ENCODE results near the gene TMEFF2.

DNA sequence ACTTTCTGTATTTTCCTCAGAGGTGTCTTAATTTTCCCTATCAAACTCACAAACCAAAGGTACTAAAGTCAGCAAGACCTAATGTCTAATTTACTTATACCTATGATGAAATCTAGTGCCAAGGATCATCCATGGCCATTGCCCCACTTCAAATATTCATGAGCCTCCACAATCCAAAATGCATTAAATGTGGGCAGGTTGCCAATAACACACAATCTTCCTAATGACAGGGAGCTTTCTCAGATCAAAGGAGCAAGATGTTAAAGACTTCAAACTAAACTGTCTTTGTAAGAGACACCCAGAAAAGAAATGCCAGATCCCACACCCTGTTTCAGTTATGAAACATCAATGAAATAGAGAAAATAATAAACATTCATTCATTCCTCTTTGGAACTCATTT is 143.2 kb downstream of the TMEFF2 start:
- TF ChIP-seq, protein P1, sequence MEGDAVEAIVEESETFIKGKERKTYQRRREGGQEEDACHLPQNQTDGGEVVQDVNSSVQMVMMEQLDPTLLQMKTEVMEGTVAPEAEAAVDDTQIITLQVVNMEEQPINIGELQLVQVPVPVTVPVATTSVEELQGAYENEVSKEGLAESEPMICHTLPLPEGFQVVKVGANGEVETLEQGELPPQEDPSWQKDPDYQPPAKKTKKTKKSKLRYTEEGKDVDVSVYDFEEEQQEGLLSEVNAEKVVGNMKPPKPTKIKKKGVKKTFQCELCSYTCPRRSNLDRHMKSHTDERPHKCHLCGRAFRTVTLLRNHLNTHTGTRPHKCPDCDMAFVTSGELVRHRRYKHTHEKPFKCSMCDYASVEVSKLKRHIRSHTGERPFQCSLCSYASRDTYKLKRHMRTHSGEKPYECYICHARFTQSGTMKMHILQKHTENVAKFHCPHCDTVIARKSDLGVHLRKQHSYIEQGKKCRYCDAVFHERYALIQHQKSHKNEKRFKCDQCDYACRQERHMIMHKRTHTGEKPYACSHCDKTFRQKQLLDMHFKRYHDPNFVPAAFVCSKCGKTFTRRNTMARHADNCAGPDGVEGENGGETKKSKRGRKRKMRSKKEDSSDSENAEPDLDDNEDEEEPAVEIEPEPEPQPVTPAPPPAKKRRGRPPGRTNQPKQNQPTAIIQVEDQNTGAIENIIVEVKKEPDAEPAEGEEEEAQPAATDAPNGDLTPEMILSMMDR (IDR thresholded peaks at IDR 0.05) = no peak
- TF ChIP-seq POLR2AphosphoS5 (IDR thresholded peaks at IDR 0.05) (no peak), POLR2A (IDR thresholded peaks at IDR 0.05) (no peak), EP300 (IDR thresholded peaks at IDR 0.05; ENCODE audit: low read depth) (no peak)
